ENCODE measurements around the gene ISG20L2.

DNA sequence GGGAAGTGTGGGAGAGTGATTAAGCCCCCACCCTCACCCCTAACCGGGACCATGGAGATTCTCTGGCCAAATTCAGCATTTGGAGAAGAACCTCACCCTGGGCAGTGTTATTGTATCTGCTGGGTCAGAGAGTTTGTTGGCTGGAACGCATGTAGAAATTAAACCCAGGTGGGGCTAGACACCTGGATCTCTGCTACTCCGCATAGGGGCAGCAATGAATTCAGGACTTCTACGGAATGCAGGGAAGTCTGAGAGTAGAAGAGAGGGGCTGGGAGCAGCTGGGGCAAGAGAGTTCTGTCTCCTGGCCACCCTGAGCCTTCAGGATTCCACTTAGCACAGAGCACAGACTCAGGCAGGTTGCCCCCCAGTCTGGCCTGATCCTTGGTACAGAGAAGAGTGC, 19.5 kb downstream of the ISG20L2 start:
- TF ChIP-seq POLR2A (IDR thresholded peaks at IDR 0.05) (no peak), CTCF (IDR thresholded peaks at IDR 0.05) (no peak)

Data from esophagus squamous epithelium (tissue), 4 donors.